NT2/D1 (cell line): ENCODE results near the gene IWS1.
"Not testable (repeated sequence)": the region's sequence is repeated elsewhere in the genome, so short reads cannot be mapped to it uniquely, and the experiment has no call there.

ENCODE experiments used
- DNase-seq: peaks from one replicate; pipeline ENCODE4 v3.0.0-alpha.2; 2011; ENCODE audit warnings: low read depth, low spot score
- H3K27me3 ChIP-seq: 2 replicates; pipeline ENCODE4 v1.6.0; 2011; ENCODE audit warnings: mild to moderate bottlenecking; ENCODE audit not compliant: insufficient read length, insufficient read depth
- H3K36me3 ChIP-seq: 2 replicates; pipeline ENCODE4 v1.6.1; 2011; ENCODE audit warnings: mild to moderate bottlenecking, low read length, mixed read lengths; ENCODE audit not compliant: insufficient read depth, insufficient read length
- H3K4me1 ChIP-seq: 2 replicates; pipeline ENCODE4 v1.5.1; 2011; ENCODE audit not compliant: insufficient read depth, insufficient read length
- H3K4me3 ChIP-seq: 2 replicates; pipeline ENCODE4 v1.5.1; 2011; ENCODE audit warnings: low read depth; ENCODE audit not compliant: insufficient read length
- H3K9ac ChIP-seq: 2 replicates; pipeline ENCODE4 v1.6.0; 2011; ENCODE audit warnings: low read depth; ENCODE audit not compliant: insufficient read length
- H3K9me3 ChIP-seq: 2 replicates; pipeline ENCODE4 v1.5.1; 2011; ENCODE audit warnings: mild to moderate bottlenecking, low read length; ENCODE audit not compliant: insufficient read depth
- SUZ12 ChIP-seq: IDR thresholded peaks from 2 replicates; pipeline ENCODE4 v1.6.1; 2011; ENCODE audit not compliant: insufficient read length, insufficient read depth; ENCODE audit errors: extremely low read depth
- YY1 ChIP-seq: IDR thresholded peaks from 2 replicates; pipeline ENCODE4 v1.6.1; 2011; ENCODE audit not compliant: insufficient read length, insufficient read depth
- ZNF274 ChIP-seq: IDR thresholded peaks from 2 replicates; pipeline ENCODE4 v1.6.1; 2011; ENCODE audit warnings: mild to moderate bottlenecking, low read depth, low read length

The IWS1 gene

GRCh38 chr2:127454595-127455565 is 71.4 kb downstream of the IWS1 start:
- H3K4me3 ChIP-seq, result no peak overlapping the region
- H3K36me3 ChIP-seq, result no peaks in the 10 kb centered on the region
- TF ChIP-seq YY1 (no peak), SUZ12 (no peak), ZNF274 (no peak)
- H3K27me3 ChIP-seq, result no peaks in the 10 kb centered on the region
- H3K9me3 ChIP-seq, result no peaks in the 10 kb centered on the region
- DNase-seq, result no peak
- peaks cover 7% of the 10 kb centered on the region for H3K4me1 ChIP-seq
- no peak overlapping the region for H3K9ac ChIP-seq

DNA sequence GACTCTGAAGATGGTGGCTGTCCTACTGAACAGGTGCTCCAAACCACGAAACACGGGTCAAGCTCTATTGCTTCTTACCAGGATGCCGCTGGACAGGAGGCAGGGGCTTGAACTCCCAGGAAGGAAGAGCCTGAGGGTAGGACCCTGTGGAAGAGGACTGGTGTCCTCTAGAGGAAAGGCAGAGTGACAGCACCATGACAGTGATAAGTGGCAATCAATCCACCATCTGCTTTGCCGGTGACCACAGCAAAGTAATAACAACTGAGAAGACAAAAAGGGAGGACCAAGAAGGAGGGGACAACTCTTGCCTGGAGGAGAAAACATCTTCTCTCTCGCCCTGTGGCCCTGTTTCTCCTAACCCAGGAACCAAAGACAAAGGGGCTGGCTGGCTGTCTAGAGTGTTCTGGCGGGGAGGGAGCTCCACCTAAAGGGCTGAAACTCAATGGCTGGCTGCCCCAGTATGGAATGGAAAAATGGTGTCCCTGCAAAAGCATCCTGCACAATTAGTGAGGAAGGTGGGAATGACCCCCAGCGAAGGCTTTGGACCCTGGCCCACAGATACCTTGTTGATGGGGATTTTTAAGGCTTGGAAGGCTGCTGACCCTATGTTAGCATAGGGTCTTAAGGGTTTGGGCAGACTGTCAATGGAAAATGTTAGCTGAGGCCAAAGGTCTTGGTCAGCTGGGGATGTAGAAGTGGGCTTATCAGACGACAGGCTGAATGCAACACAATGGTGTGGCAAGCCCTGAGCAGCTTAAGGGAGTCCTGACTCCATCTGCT is 72.7 kb downstream of the IWS1 start:
- H3K9ac ChIP-seq, result no peak overlapping the region
- H3K4me3 ChIP-seq, result no peak overlapping the region
- H3K9me3 ChIP-seq, result no peaks in the 10 kb centered on the region
- DNase-seq, result no peak
- peaks cover 7% of the 10 kb centered on the region for H3K4me1 ChIP-seq
- H3K27me3 ChIP-seq, result no peaks in the 10 kb centered on the region
- TF ChIP-seq YY1 (no peak), SUZ12 (no peak), ZNF274 (no peak)
- H3K36me3 ChIP-seq, result no peaks in the 10 kb centered on the region

DNA sequence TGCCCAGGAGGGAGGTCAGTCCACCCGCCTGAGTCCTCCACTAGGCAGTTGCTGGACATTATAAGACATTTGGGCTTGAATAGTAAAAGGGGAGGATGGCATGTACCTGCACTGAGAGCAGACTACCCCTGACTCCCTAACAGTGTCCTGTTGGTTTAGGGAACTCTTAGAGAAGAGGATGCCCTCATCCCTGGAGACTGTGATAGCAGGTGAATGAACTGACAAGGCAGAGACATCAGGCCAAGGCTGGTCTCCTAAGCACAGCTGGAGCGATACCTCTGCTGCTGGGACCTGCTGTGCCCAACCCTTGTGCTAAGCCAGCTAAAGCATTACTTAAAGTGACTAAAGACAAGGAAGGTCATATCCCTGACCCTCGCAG is 73.3 kb downstream of the IWS1 start:
- no peaks in the 10 kb centered on the region for H3K36me3 ChIP-seq
- no peaks in the 10 kb centered on the region for H3K27me3 ChIP-seq
- H3K9ac ChIP-seq, result no peak overlapping the region
- no peak for DNase-seq
- no peaks in the 10 kb centered on the region for H3K9me3 ChIP-seq
- H3K4me1 ChIP-seq, result peaks cover 7% of the 10 kb centered on the region
- no peak for TF ChIP-seq ZNF274
- H3K4me3 ChIP-seq, result no peak overlapping the region

DNA sequence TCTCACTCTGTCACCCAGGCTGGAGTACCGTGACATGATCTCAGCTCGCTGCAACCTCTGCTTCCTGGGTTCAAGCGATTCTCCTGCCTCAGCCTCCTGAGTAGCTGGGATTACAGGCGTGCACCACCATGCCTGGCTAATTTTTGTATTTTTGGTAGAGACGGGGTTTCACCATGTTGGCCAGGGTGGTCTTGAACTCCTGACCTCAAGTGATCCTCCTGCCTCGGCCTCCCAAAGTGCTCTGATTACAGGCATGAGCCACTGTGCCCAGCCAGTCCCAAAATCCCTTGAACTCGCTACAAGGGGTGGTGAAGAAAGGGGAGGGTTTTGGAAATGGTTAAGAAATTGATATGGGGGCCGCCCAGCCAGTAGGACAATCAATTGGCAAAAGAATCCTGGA is 73.9 kb downstream of the IWS1 start:
- not testable (repeated sequence) for H3K27me3 ChIP-seq, H3K9ac ChIP-seq, H3K4me3 ChIP-seq, H3K9me3 ChIP-seq, H3K4me1 ChIP-seq, DNase-seq, H3K36me3 ChIP-seq

DNA sequence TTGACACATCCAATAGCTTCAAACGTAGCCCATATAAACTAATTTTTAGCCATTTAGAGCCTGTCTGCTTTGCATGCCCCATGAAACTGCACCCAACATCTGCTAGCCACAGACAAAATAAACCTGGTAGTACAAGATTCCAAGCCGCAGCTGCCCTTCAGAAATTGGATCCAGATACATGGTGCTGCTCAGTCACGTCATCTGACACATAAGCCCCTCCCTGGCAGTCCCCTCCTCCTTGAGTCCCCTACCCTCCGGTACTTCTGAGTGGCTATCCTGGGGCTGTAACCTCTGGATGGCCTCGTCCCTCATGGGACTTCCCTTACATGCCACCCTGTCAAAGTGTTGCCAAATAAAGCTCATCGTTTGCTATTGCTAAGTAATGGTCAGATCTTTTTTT is 74.3 kb downstream of the IWS1 start:
- Histone ChIP-seq H3K9ac (no peak overlapping the region), H3K4me1 (peaks cover 5% of the 10 kb centered on the region), H3K4me3 (no peak overlapping the region), H3K9me3 (no peaks in the 10 kb centered on the region), H3K27me3 (no peaks in the 10 kb centered on the region), H3K36me3 (no peaks in the 10 kb centered on the region)
- TF ChIP-seq YY1 (no peak), SUZ12 (no peak), ZNF274 (no peak)
- DNase-seq, result no peak

- H3K4me3 ChIP-seq, result no peak overlapping the region
These were observed 76.4 kb downstream of the IWS1 start for GRCh38 chr2:127449898-127450297.

GRCh38 chr2:127449414-127449813 is 76.9 kb downstream of the IWS1 start:
- no peaks in the 10 kb centered on the region for H3K27me3 ChIP-seq
- no peak for TF ChIP-seq YY1
- no peak for TF ChIP-seq SUZ12
- no peak for TF ChIP-seq ZNF274
- DNase-seq, result no peak
- peaks cover 3% of the 10 kb centered on the region for H3K4me1 ChIP-seq
- no peak overlapping the region for H3K9ac ChIP-seq
- H3K9me3 ChIP-seq, result no peaks in the 10 kb centered on the region
- no peaks in the 10 kb centered on the region for H3K36me3 ChIP-seq
- no peak overlapping the region for H3K4me3 ChIP-seq

More at GRCh38 chr2:127449898-127450297, 76.4 kb downstream of the IWS1 start:
- peaks cover 3% of the 10 kb centered on the region for H3K4me1 ChIP-seq
- no peaks in the 10 kb centered on the region for H3K9me3 ChIP-seq
- TF ChIP-seq YY1 (no peak), ZNF274 (no peak), SUZ12 (no peak)
- no peaks in the 10 kb centered on the region for H3K36me3 ChIP-seq
- H3K9ac ChIP-seq, result no peak overlapping the region
- DNase-seq, result no peak
- no peaks in the 10 kb centered on the region for H3K27me3 ChIP-seq
